Hematopoietic multipotent progenitor cell treated with erythropoietin and hydrocortisone succinate and interleukin-3 and kit ligand, for 4 days (in vitro differentiated cells): ENCODE measurements around the gene FUT1.
"Not testable (repeated sequence)": the region's sequence is repeated elsewhere in the genome, so short reads cannot be mapped to it uniquely, and the experiment has no call there.

ENCODE experiments used
- DNase-seq: peaks from one replicate; pipeline ENCODE4 v3.0.0-alpha.2; 2015

FUT1 gene

GRCh38 chr19:48752496-48753365 is at the start of gene FUT1:
FUT1 (minus strand) TSS chr19:48752641; CDS start chr19:48751281, 1,360 bp downstream.
- DNase-seq: peak; percentile 78

DNA sequence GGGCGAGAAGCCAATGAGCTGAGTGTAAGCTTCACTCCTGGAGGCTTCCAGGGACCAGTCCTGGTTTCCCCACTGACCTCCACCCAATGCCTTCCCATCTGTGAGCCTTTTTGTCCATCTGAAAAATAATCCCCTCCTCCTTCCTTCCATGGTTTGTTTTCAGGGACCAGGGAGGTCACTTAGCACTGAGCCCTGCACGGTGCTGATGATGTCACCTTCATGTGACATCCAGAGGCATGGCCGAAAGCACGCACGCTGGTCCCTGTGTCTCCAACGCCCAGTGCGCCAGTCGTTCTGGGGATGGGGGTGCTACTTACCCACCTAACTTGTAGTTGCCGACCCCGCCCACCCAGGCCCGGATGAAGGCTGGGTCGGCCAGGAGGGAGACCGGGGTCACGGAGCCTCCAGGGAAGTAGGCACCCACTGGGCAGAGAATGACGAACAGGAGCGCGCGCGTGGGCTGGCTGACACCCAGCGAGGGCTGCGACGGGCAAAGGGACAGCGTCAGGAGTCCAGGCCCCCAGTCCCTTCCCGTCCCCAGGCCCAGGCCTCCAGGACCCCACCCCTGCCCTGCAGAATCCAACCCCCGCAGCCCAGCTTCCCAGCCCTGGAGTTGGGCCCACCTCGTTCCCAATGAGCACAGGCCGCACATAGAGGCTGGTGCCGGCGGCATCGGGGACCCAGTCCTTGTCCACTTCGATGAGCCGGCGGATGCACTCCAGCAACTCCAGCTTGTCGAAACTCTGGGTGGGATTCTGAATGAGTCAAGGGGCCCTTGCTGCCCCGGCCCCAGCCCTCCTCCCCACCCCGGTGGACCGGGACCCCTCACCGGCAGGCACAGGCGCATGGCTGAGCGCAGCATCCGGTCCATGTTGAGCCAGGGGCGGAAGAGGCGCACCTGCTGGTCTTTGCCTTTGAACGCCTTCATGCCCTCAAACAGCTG is 47.2 kb upstream of the FUT1 start:
- no peak for DNase-seq

GRCh38 chr19:48798937-48799336 is 46.5 kb upstream of the FUT1 start:
- DNase-seq: no peak

GRCh38 chr19:48797103-48797502 is 44.7 kb upstream of the FUT1 start:
- DNase-seq: no peak

DNA sequence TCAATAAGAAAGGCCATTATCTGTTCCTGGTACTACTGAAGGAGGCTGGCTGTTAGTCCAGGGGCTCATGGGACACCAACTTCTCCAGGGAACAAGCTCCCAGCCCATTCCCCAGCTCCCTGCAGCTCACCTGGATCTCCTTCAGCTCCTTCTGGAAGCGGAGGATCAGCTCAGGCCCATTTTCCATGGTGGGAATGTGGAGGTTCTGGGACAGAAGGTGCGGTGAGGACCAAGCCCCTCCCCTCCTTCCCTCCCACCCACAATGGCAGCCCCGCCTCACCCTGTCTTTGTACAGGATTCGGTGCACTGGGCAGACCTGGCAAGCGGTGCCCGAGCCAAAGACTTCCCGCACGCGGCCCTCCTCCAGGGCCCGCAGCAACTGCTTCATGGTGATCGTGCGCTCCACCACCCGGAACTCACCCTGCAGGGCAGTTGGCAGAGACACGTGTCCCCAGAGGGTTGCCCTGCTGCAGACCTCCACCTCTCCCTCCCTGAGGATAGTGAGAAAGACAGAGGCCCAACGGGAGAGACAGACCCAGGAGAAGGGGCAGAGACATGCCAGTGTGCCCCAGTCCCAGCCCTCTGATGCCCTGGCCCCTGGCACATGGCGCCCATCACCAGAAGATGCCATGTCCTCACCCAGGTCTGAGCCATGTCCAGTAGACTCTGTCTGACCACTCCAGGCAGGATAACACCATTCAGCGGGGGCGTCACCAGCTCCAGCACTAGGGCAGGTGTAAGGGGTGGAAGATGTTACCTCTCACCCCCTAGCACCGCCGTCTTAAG is 44.0 kb upstream of the FUT1 start:
- no peak for DNase-seq

- no peak for DNase-seq
Observed at GRCh38 chr19:48795685-48796070, 43.2 kb upstream of the FUT1 start.

- DNase-seq: peak; percentile 96
Observed at GRCh38 chr19:48795055-48795684, 42.7 kb upstream of the FUT1 start.

DNA sequence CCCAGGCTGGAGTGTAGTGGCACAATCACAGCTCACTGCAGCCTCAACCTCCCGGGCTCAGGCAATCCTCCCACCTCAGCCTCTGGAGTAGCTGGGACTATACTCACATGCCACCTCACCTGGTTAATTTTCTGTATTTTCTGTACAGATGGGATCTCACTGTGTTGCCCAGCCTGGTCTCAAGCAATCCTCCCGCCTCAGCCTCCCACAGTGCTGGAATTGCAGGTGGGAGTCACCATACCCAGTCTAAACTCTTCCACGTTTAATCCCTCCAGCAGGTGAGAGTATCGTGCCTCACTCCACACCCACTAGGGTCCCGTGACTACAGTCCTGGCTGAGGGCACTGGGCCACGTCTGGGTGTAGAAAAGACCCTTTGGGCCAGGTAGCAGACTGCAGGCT is 41.9 kb upstream of the FUT1 start:
- DNase-seq: no peak

- DNase-seq: no peak
Observed at GRCh38 chr19:48793271-48793670, 40.8 kb upstream of the FUT1 start.

- not testable (repeated sequence) for DNase-seq
Observed at GRCh38 chr19:48787331-48787730, 34.9 kb upstream of the FUT1 start.

DNA sequence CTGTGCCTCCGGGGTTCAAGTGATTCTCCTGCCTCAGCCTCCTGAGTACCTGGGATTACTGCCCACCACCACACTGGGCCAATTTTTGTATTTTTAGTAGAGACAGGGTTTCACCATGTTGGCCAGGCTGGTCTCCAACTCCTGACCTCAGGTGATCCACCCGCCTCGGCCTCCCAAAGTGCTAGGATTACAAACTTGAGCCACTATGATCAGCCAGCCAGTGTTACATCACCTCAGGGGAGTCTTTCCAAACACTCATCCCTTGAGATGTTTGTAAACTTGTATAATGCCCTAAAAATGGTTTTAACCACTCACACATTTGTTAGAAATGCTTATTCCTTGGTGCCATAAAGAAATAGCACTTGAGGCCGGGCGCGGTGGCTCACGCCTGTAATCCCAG is 34.0 kb upstream of the FUT1 start:
- not testable (repeated sequence) for DNase-seq

DNA sequence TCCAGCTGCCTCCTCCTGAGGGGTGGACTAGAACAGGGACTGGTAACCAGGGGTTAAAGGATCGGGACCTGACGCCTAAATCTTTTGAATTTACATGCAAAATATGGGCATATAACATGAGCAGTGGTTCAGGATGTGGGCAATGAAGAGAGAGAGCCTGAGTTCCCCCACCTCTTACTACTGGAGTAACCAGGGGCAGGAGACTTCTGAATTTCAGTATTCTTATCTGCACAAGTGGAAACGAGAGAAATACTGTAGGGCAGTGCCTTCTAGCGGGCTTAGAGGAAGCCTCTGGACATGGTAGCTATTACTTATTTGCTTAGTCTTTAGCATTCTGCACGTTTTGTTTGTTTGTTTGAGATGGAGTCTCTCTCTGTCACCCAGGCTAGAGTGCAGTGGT is 32.1 kb upstream of the FUT1 start:
- DNase-seq: peak; percentile 66

GRCh38 chr19:48780631-48781391 is 28.4 kb upstream of the FUT1 start:
- DNase-seq: peak; percentile 58

- no peak for DNase-seq
Observed at GRCh38 chr19:48779636-48780035, 27.2 kb upstream of the FUT1 start.

GRCh38 chr19:48777720-48778119 is 25.3 kb upstream of the FUT1 start:
- no peak for DNase-seq

DNA sequence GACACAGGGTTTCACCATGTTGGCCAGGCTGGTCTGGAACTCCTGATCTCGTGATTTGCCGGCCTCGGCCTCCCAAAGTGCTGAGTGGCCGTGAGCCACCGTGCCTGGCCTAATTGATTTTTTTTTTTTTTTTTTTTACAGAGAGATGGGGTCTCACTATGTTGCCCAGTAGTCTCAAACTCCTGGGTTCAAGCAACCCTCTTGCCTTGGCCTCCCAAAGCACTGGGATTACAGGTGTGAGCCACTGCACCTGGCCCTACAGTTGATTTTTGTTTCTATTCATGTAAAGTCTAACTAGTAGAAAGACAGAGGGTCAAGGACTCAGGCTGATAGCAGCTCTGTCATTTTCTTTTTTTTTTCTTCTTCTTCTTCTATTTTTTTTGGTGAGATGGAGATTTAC is 24.7 kb upstream of the FUT1 start:
- DNase-seq: no peak

DNA sequence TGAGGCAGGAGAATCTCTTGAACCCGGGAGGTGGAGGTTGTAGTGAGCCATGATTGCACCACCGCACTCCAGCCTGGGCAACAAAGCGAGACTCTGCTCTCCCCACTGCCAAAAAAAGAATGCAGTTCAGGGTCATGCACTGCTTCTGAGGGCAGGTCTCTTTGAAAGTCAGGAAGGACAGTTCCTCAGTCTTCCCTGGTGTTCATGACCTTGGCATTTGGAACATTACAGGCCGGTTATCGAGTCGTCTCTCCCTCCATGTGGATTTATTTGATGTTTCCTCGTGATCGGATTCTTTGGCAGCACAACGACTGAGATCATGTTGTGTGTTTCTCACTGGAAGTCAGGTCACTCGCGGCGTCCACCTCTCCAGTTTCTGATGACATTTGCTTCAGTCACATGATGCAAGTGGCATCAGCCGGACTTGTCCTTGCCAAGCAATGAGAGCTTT is 20.1 kb upstream of the FUT1 start:
- no peak for DNase-seq

- no peak for DNase-seq
Observed at GRCh38 chr19:48770734-48771472, 18.5 kb upstream of the FUT1 start.

GRCh38 chr19:48770266-48770665 is 17.8 kb upstream of the FUT1 start:
- DNase-seq: no peak

DNA sequence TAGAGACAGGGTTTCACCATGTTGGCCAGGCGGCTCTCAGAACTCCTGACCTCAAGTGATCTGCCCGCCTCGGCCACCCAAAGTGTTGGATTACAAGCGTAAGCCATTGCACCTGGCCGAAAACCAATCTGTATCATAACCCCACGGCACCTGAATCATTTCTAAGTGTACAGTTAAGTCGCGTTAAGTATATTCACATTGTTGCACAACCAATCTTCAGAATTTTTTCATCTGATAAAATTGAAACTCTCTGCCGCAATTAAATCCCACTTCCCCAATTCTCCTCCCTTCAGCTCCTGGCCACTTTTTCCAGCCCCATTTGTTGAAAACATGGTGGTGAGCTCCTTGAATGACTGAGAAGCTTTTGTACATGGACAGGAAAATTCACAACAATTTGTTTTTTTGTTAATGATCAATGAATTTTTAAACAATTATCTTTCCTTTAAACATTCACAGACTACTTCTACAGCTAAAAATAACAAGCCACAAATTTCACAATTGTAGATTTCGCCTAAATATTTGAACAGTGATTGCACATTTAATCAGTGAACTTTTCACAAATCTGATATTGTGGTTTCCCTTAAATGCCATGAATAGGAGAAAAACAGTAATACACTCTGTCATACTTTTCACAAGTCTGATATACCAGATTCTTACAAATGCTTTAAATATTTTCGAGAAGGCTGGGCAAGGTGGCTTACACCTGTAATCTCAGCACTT is 16.7 kb upstream of the FUT1 start:
- peak; percentile 64 for DNase-seq
